OCI-M2 (cell line): ENCODE measurements around the gene SPATC1L.

Experiments
- DNase-seq: peaks from one replicate; lab custom pipeline; 2025; ENCODE audit not compliant: unreplicated experiment; lab: John Stamatoyannopoulos, UW

SPATC1L gene

DNA sequence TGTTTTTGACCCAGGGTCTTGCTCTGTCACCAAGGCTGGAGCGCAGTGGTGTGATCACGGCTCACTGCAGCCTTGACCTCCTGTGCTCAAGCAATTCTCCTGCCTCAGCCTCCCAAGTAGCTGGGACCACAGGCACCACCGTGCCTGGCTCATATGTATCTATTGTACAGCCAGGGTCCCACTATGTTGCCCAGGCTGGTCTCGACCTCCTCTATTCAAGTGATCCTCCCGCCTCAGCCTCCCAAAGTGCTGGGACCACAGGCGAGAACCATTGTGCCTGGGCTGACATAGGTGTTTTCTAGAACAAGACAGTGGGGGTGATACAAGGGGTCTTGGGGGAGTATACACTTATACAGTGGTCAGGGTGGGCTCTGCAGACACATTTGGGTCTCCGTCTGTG lies 46.4 kb downstream of the SPATC1L start:
- no peak for DNase-seq

DNA sequence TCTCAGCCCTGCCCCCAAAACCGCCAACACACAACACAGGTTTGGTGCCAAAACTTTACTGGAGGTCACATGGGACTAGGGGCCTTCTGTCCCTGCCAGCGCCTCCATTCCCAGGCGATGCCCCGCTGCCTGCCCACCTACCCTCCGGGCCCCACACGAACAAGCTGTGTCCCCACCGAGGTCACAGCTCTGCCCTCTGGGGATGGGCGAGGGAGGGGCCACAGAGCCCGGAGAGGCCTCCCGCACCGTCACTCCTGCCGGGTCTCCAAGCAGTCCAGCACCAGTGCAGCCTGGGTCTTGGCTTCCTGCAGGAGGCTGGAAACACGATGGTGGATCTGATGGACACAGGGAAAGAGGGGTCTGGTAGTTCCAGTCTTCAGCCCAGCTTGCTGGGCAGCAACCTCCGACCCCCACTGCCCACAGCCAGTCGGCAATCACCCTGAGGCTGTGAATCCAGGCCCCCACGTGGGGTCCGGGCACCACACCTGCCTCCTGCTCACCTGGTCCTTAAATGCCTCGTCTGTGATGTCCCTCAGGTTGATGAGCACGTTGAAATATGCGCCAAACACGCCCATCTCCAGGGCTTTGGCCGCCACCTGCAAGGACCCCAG lies 47.4 kb downstream of the SPATC1L start:
- no peak for DNase-seq

- no peak for DNase-seq
Observed at GRCh38 chr21:46135782-46136395, 48.4 kb downstream of the SPATC1L start.

- DNase-seq, result no peak
Observed at GRCh38 chr21:46131838-46132651, 52.2 kb downstream of the SPATC1L start.

DNA sequence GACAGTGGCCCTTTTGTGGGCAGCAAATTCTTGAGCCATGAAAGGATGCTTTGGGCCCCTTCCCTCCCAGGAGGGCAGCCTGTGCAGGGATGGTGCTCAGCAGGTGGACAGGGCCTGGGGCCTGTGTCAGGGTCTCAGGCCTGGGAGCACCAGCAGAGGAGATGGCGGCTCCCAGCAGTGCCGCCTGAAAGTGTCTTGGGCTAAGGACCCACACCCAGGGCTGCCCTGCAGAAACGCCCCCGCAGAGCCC lies 52.7 kb downstream of the SPATC1L start:
- DNase-seq, result no peak

- DNase-seq, result no peak
Observed at GRCh38 chr21:46130831-46131587, 53.2 kb downstream of the SPATC1L start.

- no peak for DNase-seq
Observed at GRCh38 chr21:46129846-46130651, 54.2 kb downstream of the SPATC1L start.

DNA sequence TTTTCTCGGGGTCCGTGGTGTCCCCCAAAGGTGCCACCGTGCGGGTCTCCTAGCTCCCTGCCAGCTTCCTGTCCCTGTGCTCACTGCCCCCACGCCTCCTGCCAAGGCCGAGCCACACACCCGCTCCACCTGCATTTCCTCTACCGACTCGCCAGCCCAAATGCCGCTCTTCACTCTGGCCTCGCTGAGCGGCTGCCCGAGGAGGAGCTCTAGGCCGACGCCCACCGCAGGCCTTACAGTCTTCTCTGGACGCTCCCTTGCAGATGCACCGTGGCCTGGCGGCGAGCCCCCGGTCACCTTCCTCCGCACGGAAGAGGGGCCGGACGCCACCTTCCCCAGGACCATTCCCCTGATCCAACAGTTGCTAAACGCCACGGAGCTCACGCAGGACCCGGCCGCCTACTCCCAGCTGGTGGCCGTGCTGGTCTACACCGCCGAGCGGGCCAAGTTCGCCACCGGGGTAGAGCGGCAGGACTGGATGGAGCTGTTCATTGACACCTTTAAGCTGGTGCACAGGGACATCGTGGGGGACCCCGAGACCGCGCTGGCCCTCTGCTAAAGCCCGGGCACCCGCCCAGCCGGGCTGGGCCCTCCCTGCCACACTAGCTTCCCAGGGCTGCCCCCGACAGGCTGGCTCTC lies 55.2 kb downstream of the SPATC1L start:
- no peak for DNase-seq

DNA sequence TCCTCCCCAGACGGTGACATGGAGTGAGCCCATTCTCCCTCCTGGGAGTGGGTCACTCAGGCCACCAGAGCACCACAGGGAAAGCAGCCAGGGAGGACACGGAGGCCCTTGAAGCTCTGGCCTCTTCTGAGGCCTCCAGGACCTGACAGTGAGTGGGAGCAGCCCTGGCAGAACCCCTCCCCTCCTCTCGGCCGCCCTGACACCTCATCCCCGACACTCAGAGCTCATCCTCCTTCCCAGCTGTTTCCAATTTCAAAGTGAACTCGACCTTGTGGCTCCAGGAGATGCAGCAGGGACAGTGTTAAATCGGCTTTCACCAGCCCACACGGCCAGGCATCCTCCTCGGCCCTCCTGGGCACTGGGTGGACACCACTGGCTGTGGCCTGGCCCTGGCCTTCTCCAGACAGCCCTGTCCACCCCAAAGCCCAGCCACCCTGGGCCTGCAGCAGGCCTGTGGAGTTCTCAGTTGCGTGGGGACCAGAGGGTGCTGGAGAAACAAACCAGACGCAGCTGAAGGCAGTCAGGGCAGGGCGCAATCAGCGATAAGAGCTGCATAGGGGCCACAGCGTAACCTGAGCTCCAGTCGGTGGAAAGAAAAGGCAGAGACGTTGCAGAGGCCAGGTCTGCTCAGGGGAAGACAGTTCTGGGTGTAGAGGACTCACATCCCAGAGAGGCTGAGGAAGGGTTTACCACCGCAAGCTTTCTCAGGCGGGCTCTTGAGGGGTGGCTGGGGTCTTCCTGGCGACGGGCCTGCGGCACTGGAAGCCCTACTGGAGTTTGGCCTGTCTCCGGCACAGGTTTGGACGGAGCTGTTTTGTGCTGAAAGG lies 55.9 kb downstream of the SPATC1L start:
- no peak for DNase-seq

GRCh38 chr21:46127239-46128105 lies 56.8 kb downstream of the SPATC1L start:
- DNase-seq, result no peak

- no peak for DNase-seq
Observed at GRCh38 chr21:46126309-46127238, 57.7 kb downstream of the SPATC1L start.

DNA sequence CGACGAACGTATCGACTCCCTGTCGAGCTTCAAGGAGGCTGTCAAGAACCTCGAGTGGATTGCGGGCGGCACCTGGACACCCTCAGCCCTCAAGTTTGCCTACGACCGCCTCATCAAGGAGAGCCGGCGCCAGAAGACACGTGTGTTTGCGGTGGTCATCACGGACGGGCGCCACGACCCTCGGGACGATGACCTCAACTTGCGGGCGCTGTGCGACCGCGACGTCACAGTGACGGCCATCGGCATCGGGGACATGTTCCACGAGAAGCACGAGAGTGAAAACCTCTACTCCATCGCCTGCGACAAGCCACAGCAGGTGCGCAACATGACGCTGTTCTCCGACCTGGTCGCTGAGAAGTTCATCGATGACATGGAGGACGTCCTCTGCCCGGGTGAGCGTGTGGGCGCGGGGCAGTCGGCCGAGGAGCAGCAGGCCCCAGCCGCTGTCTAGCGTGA lies 58.4 kb downstream of the SPATC1L start:
- DNase-seq, result no peak

DNA sequence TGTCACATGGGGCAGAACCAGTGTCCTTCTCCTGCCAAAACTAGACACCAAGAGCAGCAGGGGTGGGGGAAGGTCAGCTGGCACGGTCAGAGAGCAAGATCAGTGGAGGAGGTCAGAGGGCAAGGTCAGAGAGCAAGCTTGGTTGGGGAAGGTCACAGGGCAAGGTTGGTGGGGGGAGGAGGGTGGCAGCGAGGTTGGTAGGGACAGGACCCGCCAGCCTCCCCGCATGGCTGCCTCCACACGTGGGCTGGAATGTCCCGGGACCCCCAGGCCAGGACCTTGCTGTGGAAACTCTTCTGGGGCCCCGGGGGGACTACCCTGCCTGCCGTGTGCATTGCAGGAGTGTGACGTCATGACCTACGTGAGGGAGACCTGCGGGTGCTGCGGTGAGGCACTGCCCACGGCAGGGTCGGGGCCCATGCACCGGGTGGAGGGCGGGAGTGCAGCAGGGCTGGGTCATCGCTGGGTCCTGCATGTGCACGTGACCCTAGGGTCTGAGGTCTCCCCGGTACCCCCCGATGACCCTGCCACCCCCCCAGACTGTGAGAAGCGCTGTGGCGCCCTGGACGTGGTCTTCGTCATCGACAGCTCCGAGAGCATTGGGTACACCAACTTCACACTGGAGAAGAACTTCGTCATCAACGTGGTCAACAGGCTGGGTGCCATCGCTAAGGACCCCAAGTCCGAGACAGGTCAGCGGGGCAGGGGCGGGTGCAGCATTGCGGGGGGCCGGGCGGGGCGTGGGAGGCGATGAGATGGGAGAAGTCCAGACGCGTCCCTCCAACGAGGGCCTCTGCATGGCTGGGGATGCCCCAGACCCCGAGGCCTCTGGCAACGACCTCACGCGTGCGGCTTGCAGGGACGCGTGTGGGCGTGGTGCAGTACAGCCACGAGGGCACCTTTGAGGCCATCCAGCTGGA lies 59.1 kb downstream of the SPATC1L start:
- DNase-seq, result no peak

DNA sequence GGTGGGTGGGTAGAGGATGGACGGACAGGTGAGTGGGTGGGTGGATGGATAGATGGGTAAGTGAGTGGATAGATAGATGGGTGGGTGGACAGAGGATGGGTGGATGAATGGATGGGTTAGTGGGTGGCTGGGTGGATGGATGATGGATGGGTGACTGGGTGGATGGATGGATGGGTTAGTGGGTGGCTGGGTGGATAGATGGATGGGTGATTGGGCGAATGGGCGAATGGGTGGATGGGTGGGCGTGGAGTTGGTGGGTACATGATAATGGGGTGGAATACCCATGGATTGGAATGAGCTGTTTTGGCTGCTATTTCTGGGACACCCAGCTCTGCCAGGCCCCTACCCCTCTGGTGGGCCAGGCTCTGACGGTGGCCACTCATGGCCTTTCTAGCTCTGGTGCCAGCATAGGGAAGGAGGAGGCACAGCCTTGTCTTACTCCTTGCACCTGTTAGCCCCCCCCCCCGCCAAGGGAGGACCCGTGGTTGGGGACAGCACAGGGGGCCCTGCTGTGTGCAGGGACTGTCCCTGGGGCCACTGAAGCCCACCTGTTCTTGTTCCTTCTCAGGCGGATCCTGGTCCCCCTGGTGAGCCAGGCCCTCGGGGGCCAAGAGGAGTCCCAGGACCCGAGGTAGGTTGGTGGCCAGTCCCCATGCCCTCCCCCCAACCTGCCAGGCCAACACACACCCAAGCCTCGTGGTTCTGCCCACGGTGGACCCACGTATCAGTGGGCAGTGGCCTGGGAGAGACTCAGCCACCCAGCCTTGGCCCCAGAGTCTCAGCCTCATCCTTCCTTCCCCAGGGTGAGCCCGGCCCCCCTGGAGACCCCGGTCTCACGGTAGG lies 60.0 kb downstream of the SPATC1L start:
- no peak for DNase-seq
